NCI-H446 treated with DMSO at 0.1 percent for 48 hours (cell line): Measurements from ENCODE around the gene SYNE4.
A peak's percentile ranks its signal among the peaks of the same experiment; 100 is the strongest.

Source experiments
- DNase-seq: peaks from one replicate; lab custom pipeline; 2025; lab: John Stamatoyannopoulos, UW

Gene SYNE4

DNA sequence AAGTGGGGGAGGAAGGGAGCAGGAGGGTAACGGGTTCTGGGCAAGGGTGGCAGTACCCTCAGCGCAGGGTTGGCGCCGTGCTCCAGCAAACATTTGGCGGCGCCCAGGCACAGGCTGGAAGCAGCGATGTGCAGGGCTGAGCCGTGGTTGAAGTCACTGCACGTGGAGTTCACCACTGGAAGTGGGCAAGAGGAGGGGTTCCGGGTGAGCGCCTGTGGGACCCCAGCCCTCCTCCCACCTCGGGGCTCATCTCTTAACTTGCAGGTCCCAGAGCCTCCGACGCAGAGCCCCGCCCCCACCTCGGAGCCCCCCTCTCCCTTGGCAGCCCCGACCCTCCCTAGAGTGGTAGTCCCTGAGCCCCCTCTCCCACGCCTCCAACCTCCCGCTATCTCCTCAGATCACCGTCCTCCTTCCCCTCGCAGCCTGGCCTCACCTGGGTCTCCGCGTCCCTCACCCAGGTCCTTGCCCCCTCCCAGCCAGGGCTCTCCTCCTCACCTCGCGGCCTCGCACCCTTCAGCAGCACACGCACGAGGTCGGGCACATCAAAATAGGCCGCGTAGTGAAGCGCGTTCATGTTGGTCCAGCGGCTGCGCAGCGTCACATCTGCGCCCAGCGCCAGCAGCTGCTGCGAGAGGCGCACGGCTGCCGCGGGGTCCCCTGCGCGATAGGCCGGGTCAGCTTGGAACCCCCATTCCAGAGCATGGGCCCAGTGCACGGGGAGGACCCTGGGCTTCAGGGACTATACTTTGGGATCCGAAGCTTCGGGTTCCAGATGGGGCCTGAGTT, 17.7 kb upstream of the SYNE4 start:
- no peak for DNase-seq

DNA sequence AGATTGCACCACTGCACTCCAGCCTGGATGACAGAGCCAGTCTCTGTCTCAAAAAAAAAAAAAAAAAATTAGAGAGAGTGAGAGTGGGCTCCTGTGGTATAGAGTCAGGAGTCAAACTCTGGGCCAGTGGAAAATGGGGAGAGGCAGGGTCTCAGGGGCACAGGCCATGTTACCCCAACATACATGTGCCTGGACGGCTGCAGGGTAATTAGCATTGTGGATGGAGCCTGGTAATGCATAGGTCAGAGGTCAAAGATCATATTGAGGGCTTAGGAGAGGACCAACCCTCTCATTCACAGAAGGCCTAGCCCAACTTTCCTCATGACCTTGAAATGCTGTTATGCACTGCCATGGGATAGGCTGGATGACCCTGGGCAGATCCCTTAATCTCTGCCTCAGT, 16.9 kb upstream of the SYNE4 start:
- DNase-seq = no peak

DNA sequence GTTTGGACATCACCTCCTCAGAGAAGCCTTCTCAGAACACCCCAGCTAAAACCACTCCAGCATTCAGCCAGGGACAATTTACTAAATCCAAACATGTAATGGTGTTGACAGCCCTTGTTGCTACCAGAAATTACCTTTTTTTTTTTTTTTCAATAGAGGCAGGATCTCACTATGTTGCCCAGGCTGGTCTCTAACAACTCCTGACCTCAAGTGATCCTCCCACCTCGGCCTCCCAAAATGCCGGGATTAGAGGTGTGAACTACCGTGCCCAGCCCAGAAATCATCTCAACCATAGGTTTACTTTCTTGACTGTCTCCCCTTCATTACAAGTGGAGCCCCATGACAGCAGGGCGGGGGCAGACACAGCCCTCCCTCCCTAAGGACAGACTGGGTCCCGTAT, 14.8 kb upstream of the SYNE4 start:
- DNase-seq = no peak

DNA sequence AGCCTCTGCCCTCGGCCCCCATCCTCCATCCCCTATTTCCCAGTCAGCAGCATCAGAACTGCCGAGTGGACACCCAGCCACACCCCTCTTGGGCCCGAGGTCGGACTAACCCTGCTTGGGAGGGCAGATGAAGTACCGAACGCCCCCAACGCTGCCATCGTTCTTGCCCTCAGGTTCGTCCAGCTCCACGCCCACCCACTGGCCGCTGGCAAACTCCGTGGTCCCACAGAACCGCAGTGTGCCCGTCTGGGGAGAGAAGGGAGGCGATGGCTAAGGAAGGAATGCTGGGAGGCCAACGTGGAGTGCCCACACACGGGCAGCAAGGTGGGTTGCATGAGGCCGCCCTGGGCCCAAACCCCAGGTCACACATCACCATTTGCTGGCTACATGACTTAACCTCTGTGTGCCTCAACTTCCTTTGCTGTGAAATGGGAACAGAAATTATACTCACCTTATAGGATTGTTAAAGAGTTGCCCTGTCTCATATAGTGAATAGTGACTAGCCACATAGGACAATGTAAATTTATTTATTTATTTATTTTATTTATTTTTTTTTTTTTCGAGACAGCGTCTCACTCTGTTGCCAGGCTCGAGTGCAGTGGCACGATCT, 10.6 kb upstream of the SYNE4 start:
- no peak for DNase-seq

DNA sequence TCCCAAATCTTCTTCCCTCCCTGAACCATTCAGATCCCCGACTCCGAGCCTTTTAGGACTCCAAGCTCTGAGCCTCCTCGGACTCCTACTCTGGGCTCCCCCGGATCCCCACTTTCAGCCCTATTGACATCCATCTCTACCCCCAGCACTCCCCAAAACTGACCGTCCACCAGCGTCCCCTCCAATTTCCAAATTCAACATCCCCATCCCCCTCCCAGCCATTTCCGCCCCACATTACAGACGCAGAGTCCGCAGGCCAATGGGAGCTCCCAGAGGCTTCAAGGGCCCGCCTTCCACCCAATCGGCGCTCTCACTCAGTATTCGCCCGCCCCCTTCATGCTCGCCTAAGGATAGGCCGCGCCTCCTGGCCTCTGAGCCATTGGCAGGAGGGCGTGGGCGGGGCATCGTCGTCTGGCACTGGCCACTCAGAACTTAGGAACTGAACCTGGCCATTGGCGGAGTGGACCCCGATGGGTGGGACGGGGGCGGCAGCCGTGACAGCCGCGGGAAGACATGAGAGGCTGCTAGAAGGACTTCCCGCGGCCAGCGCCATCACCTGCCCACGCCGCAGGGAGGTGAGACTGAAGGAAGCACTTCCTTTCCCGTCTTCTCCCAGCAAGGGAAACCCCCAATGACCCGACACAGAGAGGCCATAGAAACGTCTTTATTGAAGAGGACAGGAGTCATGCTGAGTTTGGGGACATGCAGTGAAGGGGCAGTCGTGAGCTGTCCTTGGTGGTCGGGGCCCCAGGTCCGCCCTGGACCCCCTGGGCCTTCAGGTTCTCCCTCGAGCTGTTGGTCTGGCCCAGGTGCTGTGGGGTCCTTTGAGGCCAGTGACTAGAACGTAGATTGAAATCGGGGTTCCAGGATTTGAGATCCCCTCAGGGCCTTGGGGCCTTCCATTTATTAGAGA, 5.7 kb upstream of the SYNE4 start, which contains the start of gene ALKBH6:
TSS of gene ALKBH6 (minus strand) at position 202 of the 913 bp plus-strand sequence. CDS start 816 bp downstream, outside the sequence.
- peak; percentile 98 for DNase-seq

DNA sequence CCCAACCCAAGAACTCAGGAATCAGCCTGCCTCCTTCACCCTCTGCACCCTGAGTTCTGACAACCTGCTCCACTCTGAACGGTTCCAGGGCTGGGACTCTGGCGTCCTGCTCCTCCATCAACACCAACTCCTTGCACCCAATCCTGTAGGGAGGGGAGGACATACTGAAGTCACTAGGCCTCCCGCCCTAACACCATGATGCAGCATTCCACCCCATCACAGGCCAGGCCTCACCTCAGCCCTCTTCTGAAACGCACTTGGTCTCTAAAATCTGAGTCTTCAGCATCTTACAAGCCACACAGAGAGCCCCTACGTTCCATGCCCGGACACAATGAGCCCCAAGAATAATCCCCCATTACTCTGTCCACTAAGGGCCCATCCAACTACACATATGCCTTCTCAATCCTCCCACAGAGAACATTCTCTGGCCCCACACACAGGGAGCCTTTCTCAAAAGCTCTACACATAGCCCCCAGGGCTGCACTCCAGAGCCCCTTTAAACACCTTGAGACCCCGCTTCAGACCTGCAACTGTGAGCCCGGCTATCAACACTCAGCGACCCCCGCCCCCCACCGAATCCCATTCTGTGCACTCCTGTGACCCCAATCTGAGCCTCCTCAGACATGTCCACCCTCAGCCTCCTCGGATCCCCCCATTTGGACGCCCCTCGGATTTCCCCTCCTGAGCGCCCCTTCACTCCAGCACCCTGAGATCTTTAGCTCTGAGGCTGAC, 4.8 kb upstream of the SYNE4 start:
- DNase-seq = no peak

DNA sequence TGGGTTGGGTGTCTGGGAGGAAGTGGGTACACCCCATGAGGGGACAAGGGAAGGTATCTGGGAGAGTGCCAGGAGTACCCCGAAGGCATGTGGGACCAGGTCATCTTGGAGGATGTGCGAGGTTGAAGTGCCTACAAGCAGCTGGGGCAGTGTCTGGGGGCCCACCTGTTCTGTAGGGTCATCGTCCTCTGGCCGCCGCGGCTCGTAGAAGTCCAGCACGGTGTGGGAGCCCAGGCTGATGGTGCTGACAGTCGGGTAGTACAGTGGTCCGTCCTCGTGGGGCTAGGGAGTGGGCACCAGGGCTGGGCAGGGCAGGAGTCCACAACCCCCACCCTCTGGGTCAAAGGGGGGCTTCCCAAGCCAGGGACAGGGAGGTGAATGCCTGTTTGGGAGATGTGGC, 1.8 kb upstream of the SYNE4 start:
- DNase-seq = no peak

DNA sequence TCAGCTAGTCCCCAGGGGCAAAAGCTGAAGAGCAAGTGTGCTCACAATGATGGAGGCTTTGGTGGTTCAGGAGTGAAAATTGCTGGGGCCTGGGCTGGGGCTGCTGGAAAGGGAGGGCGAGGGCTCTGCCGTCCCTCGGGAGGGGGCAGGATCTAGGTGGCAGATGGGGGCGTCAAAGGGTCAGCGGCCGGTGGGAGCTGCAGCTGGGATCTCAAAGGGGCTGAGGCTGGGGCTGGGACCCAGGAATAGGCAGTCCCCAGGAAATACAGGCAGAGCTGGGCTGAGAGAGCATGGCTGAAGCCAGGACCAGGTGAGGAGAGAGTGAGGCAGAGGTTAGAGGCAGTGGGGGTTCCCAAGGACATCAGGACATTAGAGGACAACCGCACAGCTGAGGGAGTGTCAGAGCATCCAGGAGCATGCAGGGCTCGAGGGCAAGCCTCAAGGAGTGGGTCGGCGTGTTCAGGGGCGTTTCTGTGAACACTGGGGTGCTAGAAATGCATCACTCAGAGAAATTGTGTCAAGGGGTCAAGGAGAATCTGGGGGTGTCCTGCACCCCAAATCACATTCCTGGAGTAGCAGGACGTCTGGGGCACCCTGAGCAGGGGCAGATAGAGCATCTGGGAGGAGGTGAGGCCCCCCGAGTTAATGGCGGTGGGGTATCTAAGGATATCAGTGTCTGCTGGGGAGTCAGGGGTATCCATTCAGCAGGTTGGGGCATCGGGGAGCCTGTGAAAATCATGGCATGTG, 1.2 kb upstream of the SYNE4 start:
- no peak for DNase-seq

DNA sequence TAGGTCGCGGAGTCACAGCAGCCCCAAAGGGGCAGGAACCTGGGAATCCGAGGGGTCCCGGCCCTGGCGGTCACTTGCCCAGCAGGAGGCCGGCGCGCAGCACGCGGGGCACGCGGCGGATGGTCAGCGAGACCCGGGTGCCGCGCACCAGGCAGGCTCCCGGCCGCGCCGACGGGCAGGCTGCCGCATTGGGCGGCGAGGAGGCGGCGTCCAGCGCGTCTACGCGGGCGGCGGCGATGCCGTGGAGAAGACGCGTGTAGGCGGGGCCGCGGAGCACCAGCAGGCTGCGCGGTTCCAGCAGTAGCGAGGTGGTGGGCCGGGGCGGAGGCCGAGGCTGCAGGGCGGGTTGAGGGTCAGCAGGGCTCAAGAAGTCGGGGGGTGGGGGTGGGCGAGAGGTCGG, 607 bp upstream of the SYNE4 start:
- DNase-seq = no peak

DNA sequence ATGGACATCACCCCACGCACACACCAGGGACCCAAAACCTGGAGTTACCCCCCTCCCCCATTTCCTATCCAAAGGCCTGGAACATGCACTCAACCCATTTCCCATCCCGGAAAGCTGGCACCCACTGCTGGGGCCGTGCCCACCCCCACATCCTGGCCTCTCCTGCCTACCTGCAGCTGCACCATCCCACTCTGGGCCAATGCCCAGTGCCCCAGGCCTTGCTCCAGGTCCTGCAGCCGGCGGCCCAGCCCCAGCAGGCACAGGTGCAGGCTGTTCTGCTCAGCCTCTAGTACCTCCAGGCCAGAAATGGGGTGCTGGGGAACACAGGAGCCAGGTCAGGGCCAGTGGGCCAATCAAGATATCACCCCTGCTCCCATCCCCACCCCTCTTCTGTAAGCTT, 1.7 kb downstream of the SYNE4 start:
- no peak for DNase-seq

DNA sequence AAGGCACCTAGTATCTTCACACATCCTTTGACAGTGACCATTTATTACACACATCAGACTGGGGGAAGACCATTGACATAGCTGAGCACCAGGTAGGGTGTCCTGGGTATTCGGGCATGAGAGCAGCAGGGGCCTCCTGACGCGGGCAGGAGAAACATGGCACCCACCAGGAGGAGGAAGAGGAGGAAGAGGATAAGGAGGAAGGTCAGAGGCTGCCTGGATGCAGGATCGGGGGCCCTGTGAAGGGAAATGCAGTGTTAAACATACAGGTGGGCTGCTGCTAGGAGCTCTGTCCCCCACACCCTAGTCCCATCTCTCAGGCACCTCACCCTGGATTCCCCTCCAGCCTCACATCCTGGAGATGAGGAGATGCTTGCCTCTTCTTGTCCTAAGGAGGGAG, 5.3 kb downstream of the SYNE4 start:
- no peak for DNase-seq

DNA sequence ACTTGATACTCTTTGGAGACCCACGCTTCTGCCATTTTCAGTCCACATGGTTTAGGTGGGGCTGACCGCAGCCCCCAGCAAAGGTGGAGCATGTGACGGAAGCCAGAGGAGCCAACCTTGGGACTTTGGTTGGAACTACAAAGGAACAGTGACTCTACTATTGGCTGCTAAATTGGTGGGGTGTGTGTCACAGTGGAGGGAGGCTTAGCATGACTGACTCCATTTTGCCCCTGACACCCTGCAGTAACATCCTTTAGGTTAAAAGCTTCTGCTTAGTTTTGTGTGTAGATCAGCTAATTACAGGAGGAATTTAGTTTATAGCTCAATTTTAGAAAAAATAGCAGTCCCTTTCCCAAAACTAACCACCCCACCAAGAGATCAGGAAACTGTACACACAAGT, 7.0 kb downstream of the SYNE4 start:
- no peak for DNase-seq

DNA sequence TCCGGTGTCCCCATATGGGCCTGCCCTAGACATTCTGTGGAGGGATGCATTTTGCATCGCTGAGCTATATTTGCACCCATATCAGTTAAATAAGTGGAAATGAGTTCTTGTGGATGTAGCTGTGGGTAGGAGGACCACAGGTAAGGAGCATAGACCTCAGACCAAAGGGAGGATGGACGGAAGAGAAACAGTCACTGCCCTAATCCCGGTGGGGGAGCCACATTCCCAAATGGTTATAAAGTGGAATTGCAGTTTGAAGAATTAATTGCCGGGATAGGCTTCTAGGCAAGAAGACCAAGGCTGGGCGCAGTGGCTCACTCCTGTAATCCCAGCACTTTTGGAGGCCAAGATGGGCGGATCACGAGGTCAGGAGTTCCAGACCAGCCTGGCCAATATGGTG, 11.8 kb downstream of the SYNE4 start:
- no peak for DNase-seq

DNA sequence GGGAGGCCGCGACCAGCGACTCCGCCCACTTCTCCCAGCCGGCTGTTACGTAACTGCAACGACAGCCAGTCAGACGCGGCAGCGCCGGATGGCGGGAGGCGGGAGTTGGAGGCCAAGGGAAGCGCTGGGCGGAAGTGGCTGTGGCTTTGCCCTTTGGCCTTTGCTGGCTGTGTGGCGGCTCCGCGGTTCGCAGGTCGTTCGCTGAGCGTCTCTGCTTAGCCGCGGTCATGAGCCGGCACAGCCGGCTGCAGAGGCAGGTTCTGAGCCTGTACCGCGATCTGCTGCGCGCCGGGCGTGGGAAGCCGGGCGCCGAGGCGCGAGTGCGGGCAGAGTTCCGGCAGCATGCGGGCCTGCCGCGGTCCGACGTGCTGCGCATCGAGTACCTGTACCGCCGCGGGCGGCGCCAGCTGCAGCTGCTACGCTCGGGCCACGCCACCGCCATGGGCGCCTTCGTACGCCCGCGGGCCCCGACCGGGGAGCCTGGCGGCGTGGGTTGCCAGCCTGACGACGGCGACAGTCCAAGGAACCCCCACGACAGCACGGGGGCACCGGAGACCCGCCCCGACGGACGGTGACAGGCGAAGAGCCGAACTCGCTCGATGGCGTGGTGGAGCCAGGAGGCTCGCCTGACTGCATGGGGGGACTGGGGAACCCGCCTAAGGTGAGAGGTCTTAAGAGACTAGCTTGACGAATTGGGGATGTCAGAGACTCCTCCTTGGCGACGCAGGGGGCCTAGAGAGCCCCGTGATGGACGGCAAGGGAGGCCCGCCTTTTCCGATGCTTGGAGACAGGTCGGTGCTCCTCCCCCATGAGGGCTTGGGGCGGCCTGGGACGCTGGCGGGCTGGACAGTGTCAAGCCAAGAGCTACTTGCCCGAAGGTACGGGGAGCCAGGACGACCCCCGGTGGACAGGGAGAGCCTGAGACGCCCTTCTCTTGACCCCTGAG, 13.3 kb downstream of the SYNE4 start, which contains the start of gene SDHAF1:
TSS of gene SDHAF1 (plus strand) at position 141 of the 946 bp plus-strand sequence. CDS start at position 228, 87 bp downstream.
- peak; percentile 71 for DNase-seq

DNA sequence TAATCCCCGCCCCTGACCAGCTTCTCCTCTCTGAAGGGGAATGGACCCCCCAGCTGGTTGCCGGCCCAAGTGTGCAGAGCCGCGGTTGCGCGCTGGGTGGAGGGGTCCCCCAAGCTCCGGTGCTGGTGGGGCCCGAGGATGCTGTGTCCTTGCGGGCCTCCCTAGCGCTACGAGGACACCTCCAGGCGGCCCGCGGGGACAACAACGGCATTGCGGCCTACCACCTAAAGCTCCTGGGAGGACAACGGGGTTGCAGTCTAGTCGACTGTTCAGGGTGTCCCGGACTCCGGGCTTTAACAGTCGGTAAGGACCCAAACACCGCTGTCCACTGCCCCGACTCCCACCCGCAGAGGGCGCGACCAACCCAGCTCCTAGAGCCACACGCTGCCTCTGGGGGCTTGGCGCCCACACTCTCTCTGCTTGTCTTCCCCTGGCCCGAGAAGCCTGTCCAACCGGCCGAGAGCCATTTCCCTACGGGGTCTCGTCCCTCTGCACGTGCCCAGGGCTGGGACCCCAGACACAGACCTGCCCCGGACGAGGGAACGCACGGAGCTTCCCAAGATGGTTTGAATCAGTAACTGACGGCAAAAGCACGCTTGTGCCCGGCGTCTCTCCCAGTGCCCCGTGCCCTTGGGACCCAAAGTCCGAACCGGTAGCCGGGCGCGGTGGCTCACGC, 14.6 kb downstream of the SYNE4 start:
- DNase-seq = no peak

DNA sequence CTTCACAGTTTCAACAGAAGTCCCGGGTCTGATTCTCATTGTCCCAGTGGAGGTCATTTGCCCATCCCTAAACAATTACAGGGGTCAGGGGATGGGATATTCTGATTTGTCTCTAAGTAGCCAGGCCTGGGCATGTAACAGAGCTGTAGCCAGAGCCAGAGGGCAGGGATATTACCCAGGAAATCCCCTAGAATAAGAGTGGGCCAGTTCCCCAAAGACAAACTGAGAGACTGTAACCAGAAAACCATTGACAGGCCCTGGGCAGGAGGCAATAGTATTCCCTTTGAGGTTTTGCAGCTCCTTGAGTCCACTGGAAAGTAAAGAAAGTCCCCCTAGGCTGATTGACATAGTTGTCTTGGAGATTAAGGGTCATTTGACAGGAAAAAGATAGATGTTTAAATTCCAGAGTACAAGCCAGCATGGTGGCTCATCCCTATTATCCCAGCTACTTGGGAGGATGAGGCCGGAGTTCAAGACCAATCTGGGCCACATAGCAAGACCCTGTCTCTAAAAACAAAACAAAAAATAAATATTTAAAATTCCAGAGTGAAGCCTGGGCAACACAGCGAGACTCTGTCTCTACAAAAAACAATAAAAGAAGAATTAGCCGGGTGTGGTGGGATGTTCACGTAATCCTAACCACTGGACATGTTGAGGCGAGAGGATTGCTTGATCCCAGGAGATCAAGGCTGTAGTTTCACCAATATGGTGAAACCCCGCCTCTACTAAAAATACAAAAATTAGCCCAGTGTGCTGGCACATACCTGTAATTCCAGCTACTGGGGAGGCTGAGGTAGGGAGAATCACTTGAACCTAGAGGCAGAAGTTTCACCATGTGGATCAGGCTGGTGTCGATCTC, 15.5 kb downstream of the SYNE4 start:
- DNase-seq = no peak

DNA sequence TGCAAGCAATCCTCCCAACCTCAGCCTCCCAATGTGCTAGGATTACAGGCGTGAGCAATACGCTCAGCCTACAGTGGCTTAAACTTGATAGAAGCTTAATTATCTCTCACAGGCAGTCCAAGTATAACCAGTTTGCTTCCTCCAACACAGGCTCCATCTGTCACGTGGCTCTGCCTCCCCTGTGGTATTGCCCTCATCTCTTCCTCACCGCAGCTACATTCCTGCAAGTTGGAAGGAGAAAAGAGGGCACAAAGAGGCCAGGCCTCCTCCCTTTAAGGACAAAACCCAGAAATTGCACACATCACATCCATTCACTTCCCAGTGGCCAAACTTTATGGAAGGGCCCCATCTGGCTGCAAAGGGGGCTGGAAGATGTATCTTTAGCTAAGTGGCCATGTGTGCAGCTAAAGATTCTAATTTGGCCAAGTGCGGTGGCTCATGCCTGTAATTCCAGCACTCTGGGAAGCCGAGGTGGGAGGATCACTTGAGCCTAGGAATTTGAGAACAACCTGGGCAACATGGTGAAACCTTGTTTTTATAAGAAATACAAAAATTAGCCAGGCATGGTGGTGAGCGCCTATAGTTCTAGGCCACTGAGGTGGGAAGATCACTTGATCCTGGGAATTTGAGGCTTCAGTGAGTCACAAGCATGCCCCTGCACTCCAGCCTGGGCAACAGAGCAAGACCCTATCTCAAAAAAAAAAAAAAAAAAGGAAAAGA, 16.7 kb downstream of the SYNE4 start:
- DNase-seq = no peak
